ENCODE data around the gene TAS2R40. TPM values are rescaled to one million over a fixed set of nuclear protein-coding genes. Genes with fewer than 3 reads are reported as not detected.

Gene TAS2R40
- total RNA-seq, 2 experiments from 2014 or later = not detected

Other genes starting within 250 kb of the TAS2R40 start
- not detected for gene OR9A2, start 194.9 kb upstream of the TAS2R40 start, total RNA-seq
- gene OR6V1, start 169.7 kb upstream of the TAS2R40 start, total RNA-seq = not detected
- not detected for gene PIP, start 90.0 kb upstream of the TAS2R40 start, total RNA-seq
- gene TAS2R39, start 38.6 kb upstream of the TAS2R40 start, total RNA-seq = not detected
- 100 to 1,000 TPM; 502 to 518 TPM for gene GSTK1, start 41.4 kb downstream of the TAS2R40 start, total RNA-seq
- under 1 TPM; 0.48 to 0.73 TPM for gene TMEM139, start 62.9 kb downstream of the TAS2R40 start, total RNA-seq
- 100 to 1,000 TPM; 117 to 122 TPM for gene CASP2, start 66.3 kb downstream of the TAS2R40 start, total RNA-seq
- gene CLCN1, start 94.1 kb downstream of the TAS2R40 start, total RNA-seq = under 1 TPM in 1 of 2 experiments, not detected in 1; 0.10 TPM
- gene FAM131B, start 140.7 kb downstream of the TAS2R40 start, total RNA-seq = 1 to 10 TPM; 1.2 TPM
- gene ZYX, start 159.3 kb downstream of the TAS2R40 start, total RNA-seq = 100 to 1,000 TPM; 235 to 249 TPM
- 1 to 10 TPM; 1.1 to 1.2 TPM for gene EPHA1, start 186.8 kb downstream of the TAS2R40 start, total RNA-seq
- not detected for gene TAS2R60, start 221.4 kb downstream of the TAS2R40 start, total RNA-seq

Data from activated CD4-positive, alpha-beta memory T cell treated with anti-CD3 and anti-CD28 coated beads, Interleukin-2, amount 10 ng/mL, durations not matched to agents 7 days and 5 days (primary cell).